Right renal pelvis (tissue), 4 donors: Measurements from ENCODE around the gene TEX261. TPM values are rescaled to one million over a fixed set of nuclear protein-coding genes. Genes with fewer than 3 reads are reported as not detected.

Experiments used
- DNase-seq, 4 donors: peaks; one replicate each; pipeline ENCODE4 v3.0.0-alpha.2; 2013; ENCODE audit warnings: low read depth in 4 of 4, low spot score in 3 of 4, missing footprints in 1 of 4
- polyA plus RNA-seq, 4 donors: library from polyadenylated mRNA; unstranded; fragments of 120-200 nt; gene quantifications; one replicate each; pipeline ENCODE4 v1.2.1, GENCODE V29; 2013; ENCODE audit not compliant: insufficient read length in 4 of 4

The TEX261 gene
- polyA plus RNA-seq, 4 donors = 53.3 to 66.6 (median 57.8) TPM

DNA sequence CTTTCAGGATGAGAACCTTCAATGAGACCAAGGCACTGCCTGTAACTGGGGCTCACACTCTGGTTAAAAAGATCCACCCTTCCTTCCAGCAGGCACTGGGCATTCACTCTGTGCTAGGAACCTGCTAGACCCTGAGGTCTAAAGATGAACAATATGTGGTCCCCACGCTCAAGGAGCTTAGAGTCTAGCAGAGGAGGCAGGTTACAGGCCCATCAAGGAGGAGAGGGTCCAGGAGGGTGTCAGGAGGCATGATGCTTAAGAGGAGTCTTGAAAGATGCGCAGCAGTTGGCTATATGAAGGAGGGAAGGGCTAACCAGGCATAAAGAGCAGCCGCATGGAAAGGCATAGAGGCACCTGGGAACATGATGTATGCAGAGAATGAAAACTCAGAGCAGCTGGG is 11.7 kb downstream of the TEX261 start:
- DNase-seq = no peak

DNA sequence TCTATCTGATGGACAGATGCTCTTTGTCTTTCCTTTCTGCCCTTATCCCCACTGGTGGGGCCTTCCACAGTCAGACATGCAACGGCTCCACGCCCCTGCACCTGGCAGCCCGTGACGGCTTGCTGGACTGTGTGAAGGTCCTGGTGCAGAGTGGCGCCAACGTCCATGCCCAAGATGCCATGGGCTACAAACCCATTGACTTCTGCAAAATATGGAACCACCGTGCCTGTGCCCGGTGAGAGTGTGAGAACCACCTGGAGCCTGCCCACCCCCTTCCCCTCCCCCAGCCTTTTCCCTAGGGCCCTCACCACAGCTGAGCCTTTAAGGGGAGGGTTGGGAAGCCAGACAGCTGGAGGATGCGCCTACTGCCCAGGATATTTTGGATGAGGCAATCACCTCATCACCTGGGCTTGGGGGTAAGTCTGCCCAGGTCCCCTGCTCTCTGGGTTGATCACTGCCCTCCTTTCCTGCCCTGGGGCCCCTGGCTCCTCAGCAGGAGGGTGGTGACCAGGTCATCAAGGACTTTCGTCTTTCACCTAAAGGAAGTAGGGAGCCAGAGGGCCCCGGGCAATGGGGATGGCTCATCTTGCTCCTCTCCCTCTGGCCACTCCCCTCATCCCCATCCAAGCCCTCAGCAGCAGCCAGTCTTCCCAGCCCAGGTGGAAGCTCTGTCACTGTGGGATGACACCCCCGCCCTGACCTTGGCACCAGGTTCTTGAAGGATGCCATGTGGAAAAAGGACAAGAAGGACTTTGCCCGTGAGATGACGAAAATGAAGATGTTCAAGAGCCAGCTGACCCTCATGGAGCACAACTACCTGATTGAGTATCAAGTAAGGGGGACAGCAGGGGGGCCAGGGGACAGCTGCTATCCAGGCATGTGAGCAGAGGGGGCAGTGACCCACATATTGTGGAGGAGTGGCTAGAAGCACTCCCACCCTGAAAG is 12.5 kb downstream of the TEX261 start:
- no peak for DNase-seq

DNA sequence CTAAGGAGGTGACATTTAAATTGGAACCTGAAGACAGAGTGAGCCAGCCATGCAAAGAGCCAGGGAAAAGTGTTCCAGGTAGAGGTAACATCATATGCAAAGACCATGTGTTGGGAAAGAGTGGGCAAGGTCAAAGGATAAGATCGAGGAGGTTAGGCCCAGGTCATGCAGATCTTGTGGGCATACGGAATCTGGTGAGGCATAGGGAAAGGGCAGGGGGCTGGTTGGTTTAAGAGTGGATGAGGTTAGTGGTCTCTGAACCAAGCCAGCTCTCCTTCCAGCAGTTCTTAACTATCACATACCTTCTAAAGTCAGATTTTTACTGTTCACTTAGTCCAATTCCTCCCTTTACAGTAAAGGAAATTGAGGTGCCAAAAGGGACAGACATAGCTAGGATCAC is 13.3 kb downstream of the TEX261 start:
- DNase-seq = no peak

DNA sequence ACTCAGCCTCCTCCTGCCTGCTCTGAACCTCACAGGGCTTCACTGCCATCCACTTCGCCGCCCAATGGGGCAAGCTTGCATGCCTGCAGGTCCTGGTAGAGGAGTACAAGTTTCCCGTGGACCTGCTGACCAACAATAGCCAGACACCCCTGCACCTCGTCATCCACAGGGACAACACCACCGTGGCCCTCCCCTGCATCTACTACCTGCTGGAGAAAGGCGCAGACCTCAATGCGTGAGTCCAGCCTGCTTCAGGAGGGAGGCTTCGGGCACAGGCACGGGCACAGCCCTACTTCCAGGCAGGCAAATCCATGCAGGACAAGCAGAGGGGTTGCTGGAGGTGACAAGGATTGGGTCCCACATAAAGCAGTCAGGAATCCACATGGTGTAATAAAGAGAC is 15.0 kb downstream of the TEX261 start:
- DNase-seq = no peak

DNA sequence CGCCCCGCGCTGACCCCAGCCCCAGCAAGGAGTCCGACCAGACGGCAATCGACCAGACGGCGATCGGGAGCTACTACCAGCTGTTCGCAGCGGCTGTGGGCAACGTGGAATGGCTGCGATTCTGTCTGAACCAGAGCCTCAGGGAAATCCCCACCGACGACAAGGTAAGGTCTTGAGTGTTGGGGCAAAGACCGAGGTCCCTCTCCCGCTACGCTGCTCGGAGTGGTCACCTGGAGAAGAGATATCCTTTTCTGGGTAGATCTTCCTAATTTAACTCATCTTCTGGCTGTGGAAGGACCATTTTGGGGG is 15.5 kb downstream of the TEX261 start:
- DNase-seq = no peak

DNA sequence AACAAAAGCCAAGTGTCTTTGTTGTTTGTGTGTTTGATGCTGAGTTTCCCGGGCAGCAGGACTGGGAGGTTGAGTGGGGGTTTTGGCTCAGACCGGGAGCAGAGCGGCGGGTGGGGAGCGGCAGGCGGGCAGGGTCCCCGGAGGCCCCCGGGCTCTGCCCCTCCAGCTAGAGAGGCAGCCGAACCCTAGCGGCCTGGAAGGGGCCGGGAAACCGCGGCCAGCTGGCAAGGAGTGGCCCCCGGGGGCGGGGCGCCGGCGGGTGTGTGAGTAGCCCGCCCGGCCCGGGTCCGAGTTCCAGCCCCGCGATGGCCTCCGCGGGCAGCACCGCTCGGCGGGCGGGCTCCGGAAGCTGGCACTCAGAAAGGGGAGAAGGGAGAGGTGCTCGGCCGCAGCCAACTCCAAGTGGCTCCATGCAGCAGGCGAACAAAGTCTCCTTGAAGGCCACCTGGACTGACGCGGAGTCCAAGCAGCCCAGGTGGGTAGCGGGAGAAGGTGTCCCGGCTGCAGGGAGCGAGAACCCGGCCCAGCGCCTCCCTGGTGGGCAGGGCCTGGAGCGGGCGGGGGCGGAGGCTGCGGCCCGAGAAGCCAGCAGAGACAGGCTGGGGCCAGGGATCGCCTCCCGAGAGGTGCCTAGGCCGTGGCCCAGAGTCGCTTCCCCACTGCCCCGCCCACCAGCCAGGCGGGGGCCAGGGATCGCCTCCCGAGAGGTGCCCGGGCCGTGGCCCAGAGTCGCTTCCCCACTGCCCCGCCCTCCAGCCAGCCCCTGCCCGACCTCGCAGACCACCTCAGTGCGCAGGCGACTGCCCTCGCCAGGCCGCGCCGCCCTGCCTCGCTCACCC is 16.1 kb downstream of the TEX261 start, which contains the start of gene ANKRD53:
TSS of gene ANKRD53 (plus strand) at position 290 of the 839 bp plus-strand sequence. CDS start at position 306, 16 bp downstream.
- DNase-seq = no peak

DNA sequence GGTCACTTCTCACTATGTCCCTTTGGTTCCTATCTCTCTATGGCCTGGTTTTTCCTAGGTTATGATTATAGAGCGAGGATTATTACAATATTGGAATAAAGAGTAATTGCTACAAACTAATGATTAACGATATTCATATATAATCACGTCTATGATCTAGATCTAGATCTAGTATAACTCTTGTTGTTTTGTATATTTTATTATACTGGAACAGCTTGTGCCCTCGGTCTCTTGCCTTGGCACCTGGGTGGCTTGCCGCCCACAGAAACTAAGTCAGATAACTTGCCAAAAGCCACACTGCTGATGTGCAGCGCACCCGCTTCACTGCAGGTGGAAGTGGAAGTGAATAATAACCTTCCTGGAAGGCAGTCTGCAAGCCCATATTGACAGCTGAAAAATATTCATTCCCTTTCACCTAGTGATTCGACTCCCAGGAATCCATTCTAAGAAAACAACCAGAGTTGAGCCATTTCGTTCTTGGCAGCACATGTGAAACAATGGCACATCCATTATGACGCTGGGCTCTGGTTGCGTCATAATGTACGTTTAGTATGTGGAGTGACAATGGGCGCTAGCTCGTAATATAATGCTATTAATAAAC is 17.0 kb downstream of the TEX261 start:
- no peak for DNase-seq

DNA sequence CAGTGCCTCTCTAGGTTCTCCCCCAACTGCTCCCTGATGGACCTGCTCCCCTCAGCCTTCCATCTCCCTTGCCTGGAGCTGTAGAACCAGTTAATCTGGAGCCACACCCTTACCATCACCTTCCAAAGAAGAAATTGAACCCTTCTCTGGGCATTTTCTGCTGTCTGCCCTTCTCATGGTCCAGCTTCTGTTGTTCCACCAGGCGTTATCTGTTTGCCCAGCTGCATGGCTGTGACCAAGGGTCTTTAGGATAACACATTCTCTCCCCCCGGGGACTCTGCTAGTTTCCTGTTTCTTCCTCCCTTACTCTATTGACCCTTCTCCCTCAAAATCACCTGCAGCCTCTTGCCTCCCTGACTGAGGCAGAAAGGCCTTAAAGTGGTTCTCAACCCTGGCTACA is 19.4 kb downstream of the TEX261 start:
- DNase-seq = no peak

DNA sequence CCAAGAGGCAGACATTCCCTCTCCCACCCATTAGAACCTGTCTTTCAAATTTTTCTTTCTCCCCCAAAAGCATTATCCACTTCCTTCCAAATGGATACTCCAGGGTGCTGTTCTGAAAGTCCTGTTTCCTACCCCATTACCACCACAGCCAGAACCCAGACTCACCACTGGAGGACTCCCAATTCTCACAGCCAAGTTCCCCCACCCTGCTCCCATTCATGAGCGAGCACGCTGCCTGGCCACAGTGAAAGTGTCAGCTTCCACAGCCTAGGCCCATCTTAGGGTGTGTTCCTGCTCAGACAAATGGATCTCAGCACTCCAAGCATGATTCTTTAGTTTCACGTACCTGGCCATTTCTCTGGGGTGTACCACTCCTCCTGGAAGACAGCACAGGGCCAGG is 20.1 kb downstream of the TEX261 start:
- DNase-seq = no peak

DNA sequence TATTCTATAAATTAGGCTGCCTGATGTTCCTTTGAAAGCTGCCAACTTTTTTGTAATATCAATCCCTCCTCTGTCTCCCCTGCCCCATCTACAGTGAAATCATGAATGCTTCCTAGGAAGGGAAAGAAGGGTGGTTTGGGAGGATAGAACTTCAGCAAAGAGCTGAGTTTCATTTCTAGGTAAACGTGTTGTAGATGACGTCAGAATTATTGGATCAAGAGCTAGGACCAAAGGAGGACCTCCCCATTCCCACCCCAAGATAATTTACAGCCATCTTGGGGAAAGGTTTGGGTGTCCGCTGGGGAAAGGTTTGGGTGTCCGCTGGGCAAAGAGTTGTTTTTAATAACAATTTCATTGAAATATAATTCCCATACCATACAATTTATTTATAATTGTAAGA is 27.5 kb downstream of the TEX261 start:
- DNase-seq = no peak

DNA sequence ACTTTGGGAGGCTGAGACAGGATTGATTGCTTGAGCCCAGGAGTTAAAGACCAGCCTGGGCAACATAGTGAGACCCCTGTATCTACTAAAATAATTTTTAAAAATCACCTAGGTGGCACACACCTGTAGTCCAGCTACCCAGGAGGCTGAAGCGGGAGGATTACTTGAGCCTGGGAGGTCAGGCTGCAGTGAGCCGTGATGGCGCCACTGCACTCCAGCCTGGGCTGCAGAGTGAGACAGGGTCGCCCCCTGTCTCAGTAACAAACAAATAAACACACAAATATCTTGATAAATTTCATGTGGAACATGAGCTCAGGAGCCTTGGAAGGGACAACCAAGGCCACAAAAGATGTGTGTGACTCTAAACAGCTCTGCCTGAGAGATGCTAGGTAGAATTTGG is 28.0 kb downstream of the TEX261 start:
- DNase-seq = no peak

DNA sequence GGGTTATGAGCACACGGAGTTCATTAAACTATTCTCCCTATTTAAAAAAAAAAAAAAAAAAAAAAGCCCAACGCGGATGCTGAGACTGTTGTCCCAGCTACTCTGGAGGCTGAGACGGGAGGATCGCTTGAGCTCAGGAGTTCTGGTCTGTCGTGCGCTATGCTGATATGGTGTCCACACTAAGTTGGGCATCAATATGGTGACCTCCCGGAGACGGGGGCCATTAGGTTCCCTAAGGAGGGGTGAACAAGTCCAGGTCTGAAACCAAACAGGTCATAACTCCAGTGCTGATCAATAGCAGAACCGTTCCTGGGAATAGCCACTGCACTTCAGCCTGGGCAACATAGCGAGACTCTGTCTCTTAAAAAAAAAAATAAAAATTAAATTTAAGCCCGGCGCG is 29.2 kb downstream of the TEX261 start:
- DNase-seq = no peak

DNA sequence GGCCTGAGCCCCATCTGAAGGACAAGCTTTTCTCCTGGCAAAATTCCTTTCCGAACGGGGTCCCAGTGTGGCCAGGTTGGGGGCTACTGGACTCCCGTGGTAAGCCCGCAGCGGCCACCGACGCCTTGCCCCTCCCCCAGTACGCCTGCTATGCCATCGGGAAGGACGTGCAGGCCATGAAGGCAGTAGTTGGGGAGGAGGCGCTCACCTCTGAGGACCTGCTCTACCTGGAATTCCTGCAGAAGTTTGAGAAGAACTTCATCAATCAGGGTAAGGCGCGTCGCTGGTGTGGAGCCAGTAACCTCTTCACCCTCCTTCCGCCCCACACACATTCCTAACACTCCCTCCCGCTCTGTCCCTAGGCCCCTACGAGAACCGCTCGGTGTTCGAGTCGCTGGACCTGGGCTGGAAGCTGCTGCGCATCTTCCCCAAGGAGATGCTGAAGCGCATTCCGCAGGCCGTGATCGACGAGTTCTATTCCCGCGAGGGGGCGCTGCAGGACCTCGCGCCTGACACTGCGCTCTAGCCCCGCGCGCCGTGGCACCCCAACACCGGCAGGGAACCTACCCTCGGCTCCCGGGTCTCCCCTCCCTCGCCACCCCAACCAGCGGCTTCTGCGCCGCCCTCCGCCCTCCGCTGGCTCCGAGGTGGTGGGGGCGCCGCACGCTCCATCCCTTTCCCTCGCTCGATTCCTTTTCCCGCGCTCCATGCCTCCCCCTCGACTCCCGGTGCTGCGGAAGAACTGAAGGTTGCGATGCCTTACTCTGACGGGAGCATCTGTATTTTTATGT is 29.9 kb downstream of the TEX261 start:
- peak in 2 of 4 donors; percentile 38 to 44 for DNase-seq

DNA sequence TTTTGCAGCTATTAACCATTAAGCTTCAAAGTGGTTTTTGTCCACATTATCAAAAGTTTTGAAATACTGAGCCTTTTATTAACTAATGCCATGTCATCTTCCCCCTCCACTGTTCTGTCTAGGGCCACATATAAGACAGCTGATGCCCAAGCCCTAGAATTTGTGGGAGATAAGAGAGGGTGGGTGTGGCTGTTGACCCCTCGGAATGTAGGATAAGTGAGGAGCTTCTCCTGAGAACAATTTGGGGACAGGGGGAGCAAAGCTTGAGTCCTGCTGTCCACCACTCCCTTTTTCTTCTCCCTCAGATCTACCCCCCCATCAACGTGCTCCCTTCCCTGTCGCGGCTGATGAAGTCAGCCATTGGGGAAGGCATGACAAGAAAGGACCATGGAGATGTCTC is 30.5 kb downstream of the TEX261 start:
- DNase-seq = no peak

DNA sequence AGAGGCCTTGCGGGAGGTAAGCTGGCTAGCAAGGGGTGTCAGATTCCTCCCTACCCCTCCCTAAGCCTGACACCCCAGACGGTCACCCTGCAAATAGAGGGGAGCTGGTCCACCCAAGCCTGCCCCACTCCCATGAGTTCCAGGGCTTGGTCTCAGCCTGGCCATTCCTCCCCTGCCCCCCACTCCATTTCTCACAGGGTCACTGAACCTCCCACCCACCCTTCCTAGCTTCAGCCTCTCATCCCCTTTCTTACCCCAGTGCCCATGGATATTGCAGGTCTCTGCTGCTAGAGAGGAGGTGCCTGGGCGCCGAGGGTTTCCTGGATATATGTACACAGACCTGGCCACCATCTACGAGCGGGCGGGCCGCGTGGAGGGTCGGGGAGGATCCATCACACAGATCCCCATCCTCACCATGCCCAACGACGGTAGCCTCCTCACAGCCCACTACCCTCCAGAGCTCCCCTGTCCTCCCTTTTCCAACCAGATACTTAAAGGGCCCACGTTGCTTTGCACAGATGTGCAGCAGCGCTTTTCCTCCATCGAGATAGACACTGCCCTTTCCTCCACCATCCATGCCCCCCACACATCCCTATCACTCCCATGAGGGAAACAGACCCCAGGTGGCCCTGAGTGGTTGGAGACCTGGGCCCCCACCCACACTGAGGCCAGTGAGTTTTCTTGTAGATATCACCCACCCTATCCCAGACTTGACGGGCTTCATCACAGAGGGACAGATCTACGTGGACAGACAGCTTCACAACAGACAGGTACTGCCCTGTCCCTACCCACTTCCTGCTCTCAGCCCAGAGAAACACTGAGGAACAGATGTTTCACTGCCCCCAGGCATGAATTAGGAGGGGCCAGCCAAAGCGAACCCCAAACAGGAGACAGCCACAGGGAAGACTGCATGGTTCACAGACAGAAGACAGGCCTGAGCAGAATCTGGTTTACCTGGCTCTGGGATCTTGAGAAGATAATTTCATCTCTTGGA is 31.5 kb downstream of the TEX261 start:
- DNase-seq = no peak

DNA sequence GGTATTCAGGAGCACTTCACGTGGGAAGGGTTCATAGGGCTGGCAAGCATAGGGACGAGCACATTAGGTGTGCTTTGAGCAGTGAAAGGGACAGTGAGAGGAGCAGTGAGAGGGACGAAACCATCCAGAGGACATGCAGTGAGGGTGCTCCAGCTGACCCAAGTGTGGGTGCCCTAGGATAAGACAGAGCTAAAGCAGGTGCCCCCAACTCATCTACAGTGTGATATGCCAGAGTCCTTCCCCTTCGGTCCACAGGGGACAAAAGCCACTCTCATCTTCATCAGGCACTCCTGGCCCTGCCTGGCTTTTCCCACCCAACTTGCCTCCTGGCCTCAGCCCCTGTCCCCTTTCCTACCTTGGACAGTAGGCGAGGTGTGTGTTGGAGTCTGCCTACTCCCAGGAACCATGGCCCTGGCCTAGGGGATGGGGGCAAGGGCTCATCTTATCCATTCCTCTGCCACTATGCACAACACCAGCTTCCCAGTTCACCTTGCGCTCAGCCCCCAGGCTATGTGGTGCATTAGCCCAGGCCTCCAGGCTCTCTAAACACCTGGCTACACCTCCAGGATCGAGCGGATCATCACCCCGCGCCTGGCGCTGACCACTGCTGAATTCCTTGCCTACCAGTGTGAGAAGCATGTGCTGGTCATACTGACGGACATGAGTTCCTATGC is 32.3 kb downstream of the TEX261 start:
- no peak for DNase-seq

DNA sequence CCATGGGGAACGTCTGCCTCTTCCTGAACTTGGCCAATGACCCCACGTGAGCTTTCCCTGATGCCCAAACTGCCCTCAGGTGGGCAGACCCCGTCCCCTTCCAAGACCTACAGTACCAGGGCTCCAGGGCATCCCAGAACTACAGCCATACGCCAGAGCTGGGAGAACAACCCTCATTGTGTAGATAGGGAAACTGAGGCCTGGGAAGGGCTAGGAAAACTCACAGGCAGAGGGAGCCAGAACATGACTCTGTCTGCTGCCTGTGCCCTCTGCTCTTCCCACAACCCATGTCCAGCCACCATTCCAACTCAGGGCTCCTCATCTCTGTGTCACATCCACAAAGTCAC is 33.1 kb downstream of the TEX261 start:
- DNase-seq = no peak

DNA sequence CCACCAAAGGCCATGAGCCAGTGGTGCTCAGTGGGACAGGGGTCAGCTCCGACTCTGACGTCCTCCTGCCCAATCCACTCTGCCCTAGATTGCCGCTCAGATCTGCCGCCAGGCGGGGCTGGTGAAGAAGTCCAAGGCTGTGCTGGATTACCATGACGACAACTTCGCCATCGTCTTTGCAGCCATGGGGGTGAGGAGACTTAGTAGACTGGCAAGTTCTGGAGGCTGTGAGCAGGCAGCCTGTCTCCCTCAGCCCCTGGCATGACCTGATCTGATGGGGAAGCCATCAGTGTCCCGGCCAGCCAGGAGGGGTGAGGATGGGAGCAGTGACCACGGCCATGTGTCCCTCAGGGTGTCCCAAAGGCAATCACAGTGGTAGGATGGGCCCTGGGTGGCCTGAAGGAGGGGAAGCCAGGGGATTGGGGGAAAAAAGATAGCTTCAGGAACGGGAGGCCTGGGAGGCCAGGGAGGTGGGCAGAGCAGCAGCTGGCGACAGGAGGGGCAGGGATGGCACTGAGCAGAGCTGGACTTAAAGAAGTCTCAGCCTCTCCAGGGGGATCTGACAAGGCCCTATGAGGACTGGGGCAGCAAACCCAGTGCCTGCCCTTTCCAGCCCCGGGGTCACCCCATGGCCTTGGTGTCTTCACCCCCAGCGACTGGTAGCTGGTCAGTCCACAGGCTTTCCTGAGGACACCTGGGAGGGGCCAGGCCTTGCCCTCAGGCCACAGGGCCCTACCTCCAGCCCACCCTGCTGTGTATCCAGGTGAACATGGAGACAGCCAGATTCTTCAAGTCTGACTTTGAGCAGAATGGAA is 33.6 kb downstream of the TEX261 start:
- no peak for DNase-seq
